ENCODE measurements around the gene SLC8A1.

SLC8A1 gene

GRCh38 chr2:40230707-40231432 is 221.0 kb downstream of the SLC8A1 start:
- no peaks in the 10 kb centered on the region for H3K27me3 ChIP-seq
- H3K4me1 ChIP-seq = peaks cover 0 to 19% (median 0%) of the 10 kb centered on the region in 4 donors
- no peak overlapping the region for H3K4me3 ChIP-seq
- no peak for DNase-seq
- no peaks in the 10 kb centered on the region for H3K36me3 ChIP-seq
- intact Hi-C loops (cut with DNase I; ENCODE audit: low total_unique reads) = no loop called here
- no peak overlapping the region for H3K27ac ChIP-seq
- TF ChIP-seq, protein P1, sequence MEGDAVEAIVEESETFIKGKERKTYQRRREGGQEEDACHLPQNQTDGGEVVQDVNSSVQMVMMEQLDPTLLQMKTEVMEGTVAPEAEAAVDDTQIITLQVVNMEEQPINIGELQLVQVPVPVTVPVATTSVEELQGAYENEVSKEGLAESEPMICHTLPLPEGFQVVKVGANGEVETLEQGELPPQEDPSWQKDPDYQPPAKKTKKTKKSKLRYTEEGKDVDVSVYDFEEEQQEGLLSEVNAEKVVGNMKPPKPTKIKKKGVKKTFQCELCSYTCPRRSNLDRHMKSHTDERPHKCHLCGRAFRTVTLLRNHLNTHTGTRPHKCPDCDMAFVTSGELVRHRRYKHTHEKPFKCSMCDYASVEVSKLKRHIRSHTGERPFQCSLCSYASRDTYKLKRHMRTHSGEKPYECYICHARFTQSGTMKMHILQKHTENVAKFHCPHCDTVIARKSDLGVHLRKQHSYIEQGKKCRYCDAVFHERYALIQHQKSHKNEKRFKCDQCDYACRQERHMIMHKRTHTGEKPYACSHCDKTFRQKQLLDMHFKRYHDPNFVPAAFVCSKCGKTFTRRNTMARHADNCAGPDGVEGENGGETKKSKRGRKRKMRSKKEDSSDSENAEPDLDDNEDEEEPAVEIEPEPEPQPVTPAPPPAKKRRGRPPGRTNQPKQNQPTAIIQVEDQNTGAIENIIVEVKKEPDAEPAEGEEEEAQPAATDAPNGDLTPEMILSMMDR (IDR thresholded peaks at IDR 0.05) = no peak
- H3K9me3 ChIP-seq = no peaks in the 10 kb centered on the region

DNA sequence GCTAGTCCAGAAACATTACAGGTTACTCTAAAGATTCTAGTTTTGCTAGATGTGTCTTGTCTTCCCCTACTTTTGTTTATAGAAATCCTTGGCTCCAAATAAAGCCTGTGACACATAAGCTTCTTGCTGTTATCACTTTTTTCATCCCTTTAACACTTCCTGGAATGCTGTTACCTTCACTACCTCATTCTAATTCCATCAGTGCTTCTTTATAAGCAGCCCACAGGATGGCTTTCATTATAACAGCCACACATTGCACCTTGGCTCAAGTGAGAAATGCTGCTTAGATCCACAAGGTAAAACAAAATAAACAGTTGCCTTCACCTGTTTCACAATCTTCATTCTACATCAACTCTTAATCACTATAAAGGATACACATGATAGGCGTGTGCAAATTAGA is 221.7 kb downstream of the SLC8A1 start:
- Histone ChIP-seq H3K4me1 (peaks cover 0 to 19% (median 0%) of the 10 kb centered on the region in 4 donors), H3K27ac (no peak overlapping the region), H3K36me3 (no peaks in the 10 kb centered on the region), H3K9me3 (no peaks in the 10 kb centered on the region), H3K4me3 (no peak overlapping the region), H3K27me3 (no peaks in the 10 kb centered on the region)
- intact Hi-C loops (cut with DNase I; ENCODE audit: low total_unique reads) = no loop called here
- DNase-seq = no peak
- TF ChIP-seq, protein P1 (IDR thresholded peaks at IDR 0.05) = no peak

DNA sequence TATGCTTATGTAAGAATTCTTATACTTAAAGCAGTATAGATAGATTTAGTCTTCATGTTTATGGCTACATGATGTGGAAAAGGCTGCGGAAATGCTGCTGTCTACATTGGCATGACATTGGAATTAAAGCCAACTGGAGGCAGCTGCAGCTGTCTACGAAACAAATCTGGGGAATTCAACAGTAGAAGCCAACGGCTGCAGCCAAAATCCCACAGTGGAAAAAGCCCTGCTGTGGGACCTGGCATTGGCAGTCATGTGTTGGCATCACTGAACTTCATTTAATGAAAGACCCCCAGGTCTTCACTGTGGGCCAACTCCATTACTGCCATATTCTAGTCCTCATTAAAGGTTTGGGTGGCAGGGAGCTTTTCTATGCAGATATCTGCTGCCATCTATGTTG is 223.6 kb downstream of the SLC8A1 start:
- intact Hi-C loops (cut with DNase I; ENCODE audit: low total_unique reads) = no loop called here
- Histone ChIP-seq H3K27ac (no peak overlapping the region), H3K27me3 (no peaks in the 10 kb centered on the region), H3K4me3 (no peak overlapping the region), H3K4me1 (peaks cover 0 to 19% (median 0%) of the 10 kb centered on the region in 4 donors), H3K36me3 (no peaks in the 10 kb centered on the region), H3K9me3 (no peaks in the 10 kb centered on the region)
- no peak for DNase-seq
- TF ChIP-seq, protein P1 (IDR thresholded peaks at IDR 0.05) = no peak

GRCh38 chr2:40227210-40227609 is 224.7 kb downstream of the SLC8A1 start:
- Histone ChIP-seq H3K27me3 (no peaks in the 10 kb centered on the region), H3K9me3 (no peaks in the 10 kb centered on the region), H3K4me3 (no peak overlapping the region), H3K27ac (no peak overlapping the region), H3K4me1 (peaks cover 0 to 19% (median 0%) of the 10 kb centered on the region in 4 donors), H3K36me3 (no peaks in the 10 kb centered on the region)
- intact Hi-C loops (cut with DNase I; ENCODE audit: low total_unique reads) = no loop called here
- TF ChIP-seq, protein P1 (IDR thresholded peaks at IDR 0.05) = no peak
- no peak for DNase-seq

- no peak for DNase-seq
- TF ChIP-seq, protein P1 (IDR thresholded peaks at IDR 0.05) = no peak
- no peak overlapping the region for H3K27ac ChIP-seq
- H3K27me3 ChIP-seq = no peaks in the 10 kb centered on the region
- no peak overlapping the region for H3K4me3 ChIP-seq
- intact Hi-C loops (cut with DNase I; ENCODE audit: low total_unique reads) = no loop called here
- no peaks in the 10 kb centered on the region for H3K36me3 ChIP-seq
- no peaks in the 10 kb centered on the region for H3K9me3 ChIP-seq
- peaks cover 0 to 19% (median 0%) of the 10 kb centered on the region in 4 donors for H3K4me1 ChIP-seq
Observed at GRCh38 chr2:40226637-40227036, 225.3 kb downstream of the SLC8A1 start.
